ENCODE measurements around the gene R3HDM4.

The R3HDM4 gene

DNA sequence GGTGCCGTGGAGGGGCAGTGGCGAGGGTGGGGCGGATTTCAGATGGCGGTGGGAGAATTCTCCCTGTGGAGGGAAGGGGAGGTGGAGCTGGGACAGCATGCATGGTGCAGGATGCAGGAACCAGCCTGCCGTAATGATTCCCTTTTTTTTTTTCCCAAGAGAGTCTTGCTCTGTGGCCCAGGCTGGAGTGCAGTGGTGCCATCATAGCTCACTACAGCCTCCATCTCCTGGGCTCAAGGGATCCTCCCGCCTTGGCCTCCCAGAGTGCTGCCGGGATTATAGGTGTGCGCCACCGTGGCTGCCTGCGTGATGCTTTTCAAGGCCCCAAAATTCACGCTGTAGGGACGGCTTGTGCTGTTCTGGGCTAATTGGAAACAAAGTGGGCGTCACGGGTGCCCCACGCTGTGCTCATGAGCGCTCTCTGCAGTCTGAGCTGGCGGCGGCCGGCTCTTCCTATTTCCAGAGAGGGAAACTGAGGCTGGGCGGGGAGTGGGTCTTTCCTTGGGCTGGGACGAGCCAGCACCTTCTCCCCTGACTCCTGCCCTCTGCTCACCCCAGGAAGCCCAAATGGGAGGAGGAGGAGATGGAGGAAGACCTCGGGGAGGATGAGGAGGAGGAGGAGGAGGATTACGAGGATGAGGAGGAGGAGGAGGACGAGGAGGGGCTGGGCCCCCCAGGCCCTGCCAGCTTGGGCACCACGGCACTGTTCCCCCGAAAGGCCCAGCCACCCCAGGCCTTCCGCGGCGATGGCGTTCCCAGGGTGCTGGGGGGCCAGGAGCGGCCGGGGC lies 19.0 kb upstream of the R3HDM4 start:
- DNase-seq (ENCODE audit: low read depth in 3 of 3): no peak

DNA sequence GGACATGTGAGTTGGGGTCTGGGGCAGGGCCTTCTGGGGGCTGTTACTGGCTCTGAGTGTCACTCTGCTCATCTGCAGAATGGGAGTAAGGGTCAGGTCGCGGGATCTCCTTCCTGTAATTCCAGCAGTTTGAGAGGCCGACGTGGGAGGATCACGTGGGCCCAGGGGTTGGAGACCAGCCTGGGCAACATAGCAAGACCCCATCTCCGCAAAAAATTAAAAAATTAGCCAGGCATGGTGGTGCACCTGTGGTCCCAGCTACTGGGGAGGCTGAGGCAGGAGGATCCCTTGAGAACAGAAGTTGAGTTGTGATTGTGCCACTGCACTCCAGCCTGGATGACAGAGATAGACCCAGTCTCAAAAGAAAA lies 16.9 kb upstream of the R3HDM4 start:
- DNase-seq (ENCODE audit: low read depth in 3 of 3): no peak

DNA sequence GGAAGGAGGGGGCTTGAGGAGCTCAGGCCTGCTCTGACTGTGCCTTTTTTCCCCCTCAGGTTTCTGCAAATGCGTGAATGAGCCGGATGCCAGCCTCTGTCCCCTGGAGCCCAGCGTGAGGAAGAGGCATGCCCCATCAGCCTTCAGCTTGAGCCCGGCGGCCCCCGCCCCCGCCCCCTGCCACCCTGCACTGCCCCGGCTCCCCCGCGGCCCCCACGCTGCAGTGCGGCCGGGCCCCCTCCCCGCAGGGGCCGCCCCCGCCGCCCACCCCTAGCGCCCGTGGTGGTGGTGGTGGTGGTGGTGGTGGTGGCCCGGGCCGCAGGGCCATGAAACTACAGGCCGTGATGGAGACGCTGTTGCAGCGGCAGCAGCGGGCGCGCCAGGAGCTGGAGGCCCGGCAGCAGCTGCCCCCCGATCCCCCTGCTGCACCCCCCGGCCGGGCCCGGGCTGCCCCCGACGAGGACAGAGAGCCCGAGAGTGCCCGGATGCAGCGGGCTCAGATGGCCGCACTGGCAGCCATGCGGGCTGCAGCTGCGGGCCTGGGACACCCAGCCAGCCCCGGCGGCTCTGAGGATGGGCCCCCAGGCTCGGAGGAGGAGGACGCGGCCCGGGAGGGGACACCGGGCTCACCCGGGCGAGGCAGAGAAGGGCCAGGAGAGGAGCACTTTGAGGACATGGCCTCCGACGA lies 16.3 kb upstream of the R3HDM4 start:
- no peak for DNase-seq (ENCODE audit: low read depth in 3 of 3)

DNA sequence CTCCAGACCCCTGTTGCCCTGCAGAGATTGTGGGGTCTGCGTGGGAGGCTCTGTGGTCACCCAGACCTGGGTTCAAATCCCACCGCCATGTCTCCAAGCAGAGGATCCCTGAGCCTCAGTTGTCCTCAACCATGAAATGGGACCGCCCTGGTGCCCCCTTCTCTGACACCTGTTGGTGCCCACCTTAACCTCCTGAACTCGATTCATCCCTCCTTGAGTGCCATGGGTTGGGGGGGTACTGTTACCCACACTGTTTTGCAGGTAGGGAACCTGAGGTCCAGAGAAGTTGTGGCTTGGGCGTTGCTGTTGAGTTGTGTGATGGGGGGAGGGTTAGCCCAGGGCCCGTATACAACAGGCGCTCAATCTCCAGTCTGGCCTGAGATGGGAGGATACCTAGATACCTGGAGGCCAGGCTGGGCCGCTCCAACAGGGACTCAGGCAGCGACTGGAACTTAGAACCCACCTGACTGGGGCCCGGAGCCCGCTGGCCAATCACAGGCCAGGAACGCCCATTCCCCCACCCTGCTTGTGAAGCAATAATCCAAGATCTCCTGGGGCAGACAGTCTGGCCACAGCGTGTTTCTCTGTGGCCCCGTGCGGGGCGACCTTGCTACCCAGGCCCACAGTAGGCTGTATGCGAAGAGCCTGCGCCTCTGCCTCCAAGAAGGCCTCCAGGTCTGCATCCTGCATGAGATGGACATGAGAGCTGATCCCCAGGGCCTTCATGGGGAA lies 15.6 kb upstream of the R3HDM4 start:
- no peak for DNase-seq (ENCODE audit: low read depth in 3 of 3)

DNA sequence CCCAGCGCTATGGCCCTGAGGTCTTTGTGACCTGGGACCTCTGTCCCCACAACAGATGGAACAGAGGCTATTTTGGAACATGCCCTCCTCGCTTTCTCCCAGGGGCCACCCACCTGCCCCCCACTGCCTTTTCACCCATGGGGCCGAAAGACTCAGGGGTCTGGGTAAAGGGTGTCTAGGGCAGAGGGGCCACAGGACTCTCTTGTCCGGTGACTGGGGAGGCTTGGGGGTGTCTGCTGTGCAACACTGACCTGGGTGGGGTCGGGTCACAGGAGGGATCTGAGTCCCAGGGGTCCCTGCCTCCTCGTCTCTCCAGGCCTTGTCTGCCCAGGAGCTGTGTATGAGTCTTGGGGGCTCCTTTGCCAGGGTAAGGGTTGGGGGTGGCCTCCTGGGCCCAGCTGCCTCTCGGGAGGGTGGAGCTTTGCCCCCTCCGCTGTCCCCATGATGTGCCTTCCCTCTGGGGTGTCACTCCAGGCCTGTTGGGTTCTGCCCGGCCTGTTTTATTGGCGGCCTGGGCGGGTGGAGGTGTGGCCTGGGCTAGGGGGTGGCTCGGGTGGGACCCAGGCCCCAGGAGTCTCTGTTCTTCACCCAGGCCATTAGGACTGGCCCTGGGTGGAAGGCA lies 14.9 kb upstream of the R3HDM4 start:
- DNase-seq (ENCODE audit: low read depth in 3 of 3): no peak

DNA sequence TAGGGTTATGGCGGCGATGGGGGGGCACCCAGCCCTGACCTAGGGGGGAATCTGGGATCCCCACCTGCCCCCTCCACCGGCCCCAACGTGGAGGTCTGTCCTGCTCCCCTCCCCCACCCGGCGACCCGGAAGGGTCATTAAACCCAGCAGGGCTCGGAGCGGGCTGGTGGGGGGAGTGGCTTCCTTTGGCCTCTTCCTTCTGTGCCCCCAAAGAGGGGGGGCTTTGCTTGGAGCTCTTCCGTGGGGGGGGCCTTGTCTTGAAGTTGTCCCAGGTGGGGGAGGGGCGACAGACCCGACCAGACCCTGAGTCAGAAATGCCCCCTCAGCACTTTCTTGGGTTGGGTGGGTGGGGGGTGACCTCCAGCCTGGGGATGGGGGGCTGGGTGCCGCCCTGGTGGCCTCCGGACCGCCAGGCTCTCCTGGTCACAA lies 14.3 kb upstream of the R3HDM4 start:
- no peak for DNase-seq (ENCODE audit: low read depth in 3 of 3)

DNA sequence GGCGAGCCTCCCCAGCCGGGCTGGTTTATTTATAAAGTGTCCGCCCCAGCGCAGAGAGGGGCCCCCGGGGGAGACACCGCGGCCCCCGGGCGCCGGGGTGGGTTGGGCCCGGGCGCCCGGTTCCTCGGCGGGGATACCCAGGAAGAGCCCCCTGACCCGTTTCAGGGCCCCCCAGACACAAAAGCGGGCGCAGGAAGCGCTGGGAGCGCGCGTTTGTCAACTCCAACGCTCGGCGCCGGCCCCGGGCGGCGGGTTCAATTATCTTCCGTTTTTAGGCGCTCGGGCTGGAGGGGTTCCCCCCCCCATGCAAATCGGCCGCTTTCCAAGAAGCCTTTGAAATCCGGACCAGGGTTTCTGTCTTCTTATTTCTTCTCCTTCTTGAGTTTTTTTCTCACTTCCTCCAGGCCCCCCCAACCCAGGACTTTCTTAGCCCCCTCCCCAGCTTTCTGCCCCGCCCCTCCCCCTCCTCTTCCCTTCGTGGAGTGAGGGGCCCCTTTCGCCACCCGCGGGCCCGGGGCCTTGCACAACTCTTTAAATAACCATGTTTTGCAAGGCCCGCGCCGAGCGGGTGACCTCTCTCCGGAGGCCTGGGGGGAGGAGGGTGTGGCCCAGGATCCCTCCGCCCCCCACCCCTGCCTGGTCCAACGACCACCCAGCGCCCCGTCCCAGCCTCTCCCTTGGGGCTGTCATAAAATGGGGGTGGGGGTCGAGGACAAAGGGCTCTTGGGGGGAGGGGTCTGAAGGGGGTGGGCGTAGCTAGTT lies 13.8 kb upstream of the R3HDM4 start:
- peak in 1 of 3 donors; percentile 53 for DNase-seq (ENCODE audit: low read depth in 3 of 3)

DNA sequence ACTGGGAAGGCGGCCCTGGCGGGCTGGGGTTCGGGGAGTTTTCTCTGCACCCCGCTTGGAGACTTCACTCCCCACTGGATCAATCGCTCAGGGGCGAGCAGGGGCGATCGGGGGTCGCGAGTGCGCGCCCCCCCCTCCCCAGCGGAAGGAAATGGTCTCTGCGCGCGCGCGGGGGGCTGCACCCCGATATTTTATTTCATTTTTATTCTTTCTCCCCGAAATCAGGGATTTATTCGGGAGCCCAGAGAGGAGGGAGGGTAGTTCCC lies 13.2 kb upstream of the R3HDM4 start:
- DNase-seq (ENCODE audit: low read depth in 3 of 3): no peak

DNA sequence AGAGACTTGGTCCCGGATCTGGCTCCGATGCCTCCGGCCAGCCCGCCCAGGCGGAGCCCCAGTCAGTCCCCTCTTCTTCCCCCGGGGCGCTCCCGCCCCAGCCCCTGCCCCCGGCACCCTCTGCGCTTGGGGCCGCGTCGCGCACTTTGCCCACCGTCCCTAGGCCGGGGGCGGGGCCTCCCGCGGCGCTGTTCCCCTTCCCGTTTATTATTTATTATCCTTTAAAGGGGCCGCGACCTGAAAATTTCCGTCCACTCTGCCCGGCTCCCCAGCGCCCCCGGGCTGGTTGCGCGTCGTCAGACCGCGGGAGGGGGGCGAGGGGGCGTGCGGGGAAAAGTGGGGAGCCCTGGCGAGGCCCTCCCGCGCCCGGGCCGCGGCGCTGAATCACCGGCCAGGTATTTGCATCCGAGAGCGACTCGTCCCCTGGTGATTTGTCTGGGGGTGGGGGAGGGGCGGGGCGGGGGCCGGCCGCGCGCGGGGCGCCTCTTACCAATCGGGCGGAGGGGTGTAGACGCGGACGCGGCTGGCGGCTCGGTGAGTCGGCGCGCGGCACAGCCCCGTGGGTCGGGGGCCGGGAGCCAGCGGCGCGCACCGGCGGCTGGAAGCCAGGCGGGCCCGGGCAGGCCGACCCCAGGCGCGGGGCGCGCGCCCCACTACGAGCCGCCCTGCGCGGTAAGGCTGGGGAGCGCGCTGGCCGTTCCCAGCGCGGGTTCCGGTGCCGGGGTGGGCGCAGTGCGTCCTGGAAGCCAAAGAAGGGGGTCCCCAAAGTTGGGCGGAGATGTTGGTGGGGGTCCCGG lies 12.7 kb upstream of the R3HDM4 start, which contains the start of gene ARID3A:
Gene ARID3A, plus strand, starts transcription at position 510 of the 797 bp plus-strand sequence. CDS start 3,494 bp downstream, outside the sequence.
- DNase-seq (ENCODE audit: low read depth in 3 of 3): peak in 1 of 3 donors; percentile 70

DNA sequence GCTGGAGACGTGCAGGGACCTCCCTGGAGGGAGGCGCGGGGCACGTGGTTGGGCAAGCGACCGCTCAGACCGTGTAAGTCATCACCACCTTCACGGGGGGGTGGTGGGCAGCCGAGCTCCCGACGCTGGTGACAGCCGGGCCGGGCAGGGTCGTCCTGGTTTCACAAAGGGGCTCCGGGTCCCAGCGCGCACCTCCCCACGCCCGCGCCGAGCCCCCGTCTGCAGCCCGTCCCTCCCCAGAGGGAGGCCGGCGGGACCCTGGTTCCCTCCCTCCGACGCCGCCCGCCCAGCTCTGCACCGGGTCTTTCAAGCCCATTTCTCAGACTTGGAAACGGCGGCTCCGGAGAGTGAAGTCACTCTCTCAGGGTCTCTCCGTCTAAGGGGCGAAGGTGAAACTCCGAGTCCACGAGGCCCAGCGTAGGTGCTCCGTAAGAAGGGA lies 12.1 kb upstream of the R3HDM4 start:
- peak in 1 of 3 donors; percentile 64 for DNase-seq (ENCODE audit: low read depth in 3 of 3)

DNA sequence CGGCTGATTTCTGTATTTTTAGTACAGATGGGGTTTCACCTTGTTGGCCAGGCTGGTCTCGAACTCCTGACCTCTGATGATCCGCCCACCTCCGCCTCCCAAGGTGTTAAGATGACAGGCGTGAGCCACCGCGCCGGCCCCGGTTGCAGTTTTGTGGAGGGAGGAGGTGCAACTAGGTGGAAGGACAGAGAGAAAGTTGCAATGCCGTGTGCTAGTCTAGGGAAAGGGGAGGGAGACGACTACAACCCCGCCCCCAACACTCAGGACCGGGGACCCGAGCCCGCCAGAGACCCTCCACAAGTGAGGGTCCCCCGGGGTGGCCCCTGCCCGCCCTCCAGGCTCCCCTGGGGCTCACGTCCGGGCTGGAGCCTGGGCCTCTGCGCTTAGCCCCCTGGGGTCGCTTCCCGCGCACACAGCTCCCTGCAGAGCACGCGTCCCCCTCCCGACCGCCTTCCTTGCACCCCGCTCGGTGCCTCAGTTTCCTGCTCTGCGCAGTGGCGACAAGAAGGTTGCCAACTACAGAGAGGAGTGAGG lies 11.6 kb upstream of the R3HDM4 start:
- DNase-seq (ENCODE audit: low read depth in 3 of 3): peak in 1 of 3 donors; percentile 46

DNA sequence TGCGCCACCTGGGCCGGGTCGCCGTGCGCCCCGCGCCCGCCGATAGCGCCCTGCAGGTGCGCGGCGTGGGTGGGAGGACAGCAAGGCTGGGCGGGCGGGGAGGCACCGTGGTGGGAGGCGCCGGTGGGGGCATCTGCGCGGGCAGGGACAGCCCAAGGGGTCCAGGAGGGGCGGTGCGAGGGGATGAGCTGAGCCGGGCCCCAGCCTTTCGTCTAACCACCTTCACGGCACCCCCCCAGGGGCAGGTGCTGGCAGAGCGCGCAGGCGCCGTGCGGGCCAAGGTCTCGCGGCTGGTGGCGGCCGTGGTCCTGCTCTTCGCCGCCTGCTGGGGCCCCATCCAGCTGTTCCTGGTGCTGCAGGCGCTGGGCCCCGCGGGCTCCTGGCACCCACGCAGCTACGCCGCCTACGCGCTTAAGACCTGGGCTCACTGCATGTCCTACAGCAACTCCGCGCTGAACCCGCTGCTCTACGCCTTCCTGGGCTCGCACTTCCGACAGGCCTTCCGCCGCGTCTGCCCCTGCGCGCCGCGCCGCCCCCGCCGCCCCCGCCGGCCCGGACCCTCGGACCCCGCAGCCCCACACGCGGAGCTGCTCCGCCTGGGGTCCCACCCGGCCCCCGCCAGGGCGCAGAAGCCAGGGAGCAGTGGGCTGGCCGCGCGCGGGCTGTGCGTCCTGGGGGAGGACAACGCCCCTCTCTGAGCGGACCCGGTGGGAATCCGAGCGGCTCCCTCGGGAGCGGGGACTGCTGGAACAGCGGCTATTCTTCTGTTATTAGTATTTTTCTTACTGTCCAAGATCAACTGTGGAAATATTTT lies 7.2 kb upstream of the R3HDM4 start:
- peak in 1 of 3 donors; percentile 70 for DNase-seq (ENCODE audit: low read depth in 3 of 3)

DNA sequence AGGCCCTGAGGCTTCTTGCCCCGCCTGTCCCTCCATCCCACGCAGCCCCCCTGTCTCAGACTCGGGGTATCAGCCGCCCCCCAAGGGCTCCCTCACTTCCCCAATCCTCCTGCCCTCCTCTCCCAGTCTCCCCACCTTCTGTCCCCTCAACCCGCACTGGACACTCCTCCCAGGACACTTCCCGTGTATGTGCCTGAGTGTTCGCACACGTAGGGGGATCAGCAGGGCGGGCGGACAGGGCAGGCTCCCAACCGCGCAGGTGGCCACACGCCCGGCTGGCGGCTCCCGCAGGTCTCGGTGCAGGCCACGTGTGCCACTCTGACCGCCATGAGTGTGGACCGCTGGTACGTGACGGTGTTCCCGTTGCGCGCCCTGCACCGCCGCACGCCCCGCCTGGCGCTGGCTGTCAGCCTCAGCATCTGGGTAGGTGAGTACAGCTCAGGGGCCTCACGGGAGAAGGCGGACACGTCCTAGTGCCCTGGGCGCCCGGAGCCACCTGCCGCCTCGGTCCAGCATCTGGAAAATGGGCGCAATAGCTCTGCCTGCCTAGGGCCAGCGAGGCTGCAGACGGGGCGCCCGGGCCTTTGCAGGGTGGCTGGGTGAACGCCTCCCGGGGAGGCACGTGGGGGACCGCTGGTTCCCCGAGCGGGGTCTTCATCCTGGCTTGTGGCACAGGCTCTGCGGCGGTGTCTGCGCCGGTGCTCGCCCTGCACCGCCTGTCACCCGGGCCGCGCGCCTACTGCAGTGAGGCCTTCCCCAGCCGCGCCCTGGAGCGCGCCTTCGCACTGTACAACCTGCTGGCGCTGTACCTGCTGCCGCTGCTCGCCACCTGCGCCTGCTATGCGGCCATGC lies 6.4 kb upstream of the R3HDM4 start:
- peak in 1 of 3 donors; percentile 44 for DNase-seq (ENCODE audit: low read depth in 3 of 3)

DNA sequence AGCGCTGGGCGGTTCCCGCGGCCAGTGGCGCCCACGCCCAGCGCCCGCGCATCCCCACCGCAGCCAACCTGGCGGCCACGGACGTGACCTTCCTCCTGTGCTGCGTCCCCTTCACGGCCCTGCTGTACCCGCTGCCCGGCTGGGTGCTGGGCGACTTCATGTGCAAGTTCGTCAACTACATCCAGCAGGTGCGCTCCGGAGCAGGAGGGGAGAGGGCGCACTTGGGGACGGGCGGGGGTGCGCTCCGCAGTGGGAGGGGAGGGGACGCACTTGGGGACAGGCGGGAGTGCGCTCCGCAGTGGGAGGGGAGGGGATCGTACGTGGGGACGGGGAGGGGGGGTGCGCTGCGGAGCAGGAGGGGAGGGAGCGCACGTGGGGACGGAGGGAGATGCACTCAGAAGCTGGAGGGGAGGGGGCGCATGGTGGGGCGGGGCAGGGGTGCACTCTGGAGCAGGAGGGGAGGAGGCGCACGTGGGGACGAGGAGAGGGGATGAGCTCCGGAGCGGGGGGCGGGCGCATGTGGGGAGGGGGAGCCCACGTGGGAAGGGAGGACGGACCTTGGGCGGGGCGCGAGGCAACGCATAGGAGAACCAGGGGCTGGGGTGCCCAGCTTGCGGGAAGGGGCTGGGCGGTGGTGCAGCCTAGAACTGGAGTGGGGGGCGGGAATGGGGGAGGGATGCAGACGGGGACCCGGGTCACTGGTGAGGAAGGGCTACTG lies 5.6 kb upstream of the R3HDM4 start:
- peak in 1 of 3 donors; percentile 52 for DNase-seq (ENCODE audit: low read depth in 3 of 3)

DNA sequence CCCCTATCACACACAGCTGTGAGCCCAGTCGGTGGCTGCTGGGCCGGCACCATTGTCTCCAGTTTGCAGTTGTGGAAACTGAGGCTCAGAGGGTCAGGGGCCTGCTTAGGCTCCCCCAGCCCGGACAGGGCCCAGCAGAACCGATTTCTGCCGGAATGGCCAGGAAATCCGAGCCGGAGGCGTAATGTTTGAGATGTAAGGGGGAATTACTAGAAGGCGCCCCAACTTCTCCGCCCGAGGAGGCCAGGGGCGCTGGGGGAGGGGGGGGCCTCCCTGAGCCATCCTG lies 5.1 kb upstream of the R3HDM4 start:
- no peak for DNase-seq (ENCODE audit: low read depth in 3 of 3)

DNA sequence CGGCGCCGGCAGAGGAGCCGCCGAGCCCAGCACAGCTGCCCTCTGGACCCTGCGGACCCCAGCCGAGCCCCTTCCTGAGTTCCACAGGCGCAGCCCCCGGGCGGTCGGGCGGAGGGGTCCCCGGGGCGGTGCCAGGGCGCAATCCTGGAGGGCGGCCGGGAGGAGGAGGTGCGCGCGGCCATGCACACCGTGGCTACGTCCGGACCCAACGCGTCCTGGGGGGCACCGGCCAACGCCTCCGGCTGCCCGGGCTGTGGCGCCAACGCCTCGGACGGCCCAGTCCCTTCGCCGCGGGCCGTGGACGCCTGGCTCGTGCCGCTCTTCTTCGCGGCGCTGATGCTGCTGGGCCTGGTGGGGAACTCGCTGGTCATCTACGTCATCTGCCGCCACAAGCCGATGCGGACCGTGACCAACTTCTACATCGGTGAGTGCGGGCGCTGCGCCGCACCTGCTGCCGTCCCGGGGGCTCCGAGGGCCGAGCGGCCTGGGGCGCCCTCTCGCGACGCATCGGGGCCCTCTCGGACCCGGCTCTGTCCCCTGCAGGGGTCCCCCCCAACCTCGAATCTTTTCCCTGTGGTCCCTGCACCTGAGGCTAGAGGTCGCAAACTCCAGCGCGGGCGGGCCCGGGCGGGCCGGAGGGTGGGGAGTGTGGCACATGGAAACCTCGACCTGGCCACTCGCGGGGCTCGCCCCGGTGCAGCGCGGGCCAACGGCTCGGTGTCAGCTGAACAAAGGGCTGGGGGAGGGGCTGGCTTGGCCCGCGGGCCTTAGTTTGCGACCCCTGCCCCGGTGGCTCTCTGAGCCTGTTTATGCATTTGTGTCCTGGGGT lies 4.5 kb upstream of the R3HDM4 start, which contains the start of gene KISS1R:
Gene KISS1R, plus strand, starts transcription at position 11 of the 829 bp plus-strand sequence. Its CDS starts 170 bp downstream, at position 181.
- DNase-seq (ENCODE audit: low read depth in 3 of 3): peak in 1 of 3 donors; percentile 36

Measured in stimulated activated CD4-positive, alpha-beta T cell treated with anti-CD3 and anti-CD28 coated beads, TNF-alpha, amount 100 ng/mL, for 48 hours (primary cell).